RWPE1 (cell line): Measurements from ENCODE around the gene WNT3A.

Experiments used
- CTCF ChIA-PET: fragments of 350-600 bp; sonication (Branson Sonifier 250); formaldehyde crosslinking; extraction: SDS; loops from one replicate; lab custom pipeline; 2021; lab: Yijun Ruan, JAX
- POLR2A ChIA-PET: fragments of 400-600 bp; formaldehyde crosslinking; extraction: SDS; loops from one replicate; lab custom pipeline; 2020; ENCODE audit warnings: antibody characterized with exemption; ENCODE audit not compliant: low non-redundant PET; lab: Yijun Ruan, JAX
- DNase-seq: peaks from one replicate; pipeline ENCODE4 v3.0.0; 2012; ENCODE audit warnings: low spot score
- H3K27ac ChIP-seq: fragments of 450-650 bp; 2 replicates; pipeline ENCODE4 v1.5.1; 2017
- CTCF ChIP-seq: fragments of 450-650 bp; conservative IDR thresholded peaks from 2 replicates; pipeline ENCODE4 v1.5.1; 2017; ENCODE audit warnings: low read depth, mild to moderate bottlenecking

The WNT3A gene

GRCh38 chr1:227999056-227999930 is 7.5 kb upstream of the WNT3A start:
- ChIA-PET CTCF (interaction anchor here (0.5 to 1.8 kb wide), 28 partner anchors 10 to 733 kb away, joined by 3 to 12 read pairs (median 4); partner anchors contain the start of gene MRPL55), POLR2A (interaction anchor here (0.6 to 0.7 kb wide), 2 partner anchors 154 to 167 kb away, joined by 3 to 4 read pairs; no protein-coding TSS in a partner anchor)
- TF ChIP-seq CTCF: peak; percentile 93

GRCh38 chr1:228000416-228000815 is 6.4 kb upstream of the WNT3A start:
- H3K27ac ChIP-seq: no peak overlapping the region
- ChIA-PET POLR2A (no interaction called here), CTCF (no interaction called here)
- no peak for TF ChIP-seq CTCF
- no peak for DNase-seq

More at GRCh38 chr1:227999056-227999930, 7.5 kb upstream of the WNT3A start:
- no peak overlapping the region for H3K27ac ChIP-seq
- peak; percentile 89 for DNase-seq

- H3K27ac ChIP-seq: no peak overlapping the region
- DNase-seq: no peak
- ChIA-PET POLR2A (no interaction called here), CTCF (no interaction called here)
- no peak for TF ChIP-seq CTCF
Measured at GRCh38 chr1:228000836-228001563, 5.8 kb upstream of the WNT3A start.

- TF ChIP-seq CTCF: no peak
- ChIA-PET POLR2A (no interaction called here), CTCF (interaction anchor here (0.6 kb wide), 2 partner anchors 64 to 73 kb away, joined by 3 read pairs; no protein-coding TSS in a partner anchor)
- no peak overlapping the region for H3K27ac ChIP-seq
- no peak for DNase-seq
Measured at GRCh38 chr1:228001738-228002535, 4.9 kb upstream of the WNT3A start.

GRCh38 chr1:228002792-228003191 is 4.0 kb upstream of the WNT3A start:
- no peak for TF ChIP-seq CTCF
- DNase-seq: no peak
- CTCF ChIA-PET: interaction anchor here (0.6 to 1.1 kb wide), 4 partner anchors 64 to 132 kb away, joined by 3 to 4 read pairs (median 3); no protein-coding TSS in a partner anchor
- POLR2A ChIA-PET: no interaction called here
- no peak overlapping the region for H3K27ac ChIP-seq
